KMS-11 (cell line): ENCODE results near the gene SLC12A6.

ENCODE experiments used
- H2AFZ ChIP-seq: fragments of 200-600 bp; sonication (generic); 2 replicates; pipeline ENCODE4 v1.6.1; 2016; ENCODE audit warnings: antibody characterized with exemption, mixed run types, low read depth
- H3K27ac ChIP-seq: fragments of 200-600 bp; sonication (generic); 2 replicates; pipeline ENCODE4 v1.6.1; 2016; ENCODE audit warnings: mild to moderate bottlenecking, mixed run types
- H3K27me3 ChIP-seq: fragments of 200-600 bp; sonication (generic); 2 replicates; pipeline ENCODE4 v1.6.1; 2017; ENCODE audit warnings: mild to moderate bottlenecking, low read depth, mixed run types, moderate library complexity; ENCODE audit not compliant: insufficient read depth
- H3K36me3 ChIP-seq: fragments of 200-600 bp; sonication (generic); 2 replicates; pipeline ENCODE4 v1.6.1; 2017; ENCODE audit warnings: mild to moderate bottlenecking, mixed run types; ENCODE audit not compliant: insufficient read depth
- H3K4me1 ChIP-seq: fragments of 200-600 bp; sonication (generic); 2 replicates; pipeline ENCODE4 v1.6.1; 2016; ENCODE audit warnings: mild to moderate bottlenecking, low read depth, mixed run types; ENCODE audit not compliant: poor library complexity, severe bottlenecking
- H3K4me2 ChIP-seq: fragments of 200-600 bp; sonication (generic); 2 replicates; pipeline ENCODE4 v1.7.0; 2016; ENCODE audit warnings: mild to moderate bottlenecking, mixed run types
- H3K4me3 ChIP-seq: fragments of 200-600 bp; sonication (generic); IDR thresholded peaks from 2 replicates; pipeline ENCODE4 v1.6.1; 2017; ENCODE audit warnings: low read depth, low read length, mixed read lengths; ENCODE audit not compliant: insufficient read depth
- H3K79me2 ChIP-seq: fragments of 200-600 bp; sonication (generic); 2 replicates; pipeline ENCODE4 v1.6.1; 2016; ENCODE audit warnings: low read depth, mixed run types; ENCODE audit not compliant: insufficient read depth
- H3K9ac ChIP-seq: fragments of 200-600 bp; sonication (generic); 2 replicates; pipeline ENCODE4 v1.6.1; 2016; ENCODE audit warnings: mild to moderate bottlenecking, mixed run types
- H4K20me1 ChIP-seq: fragments of 200-600 bp; sonication (generic); 2 replicates; pipeline ENCODE4 v1.6.1; 2016; ENCODE audit warnings: mild to moderate bottlenecking, mixed run types; ENCODE audit not compliant: insufficient read depth
- CTCF ChIP-seq: fragments of 200-600 bp; sonication (generic); conservative IDR thresholded peaks from 2 replicates; pipeline ENCODE4 v1.6.1; 2017; ENCODE audit warnings: low read depth, mild to moderate bottlenecking, antibody characterized with exemption, low read length, moderate library complexity, mixed read lengths

Gene SLC12A6

GRCh38 chr15:34275154-34275553 is 62.4 kb downstream of the SLC12A6 start:
- Histone ChIP-seq H3K4me2 (no peak overlapping the region), H3K79me2 (no peaks in the 10 kb centered on the region), H3K9ac (no peak overlapping the region), H3K27ac (no peak overlapping the region), H3K27me3 (no peaks in the 10 kb centered on the region), H3K4me3 (no peak overlapping the region), H2AFZ (no peak overlapping the region), H3K4me1 (no peaks in the 10 kb centered on the region), H3K36me3 (no peaks in the 10 kb centered on the region), H4K20me1 (no peaks in the 10 kb centered on the region)
- no peak for TF ChIP-seq CTCF

GRCh38 chr15:34271493-34271892 is 66.1 kb downstream of the SLC12A6 start:
- H3K4me1 ChIP-seq: no peaks in the 10 kb centered on the region

GRCh38 chr15:34266751-34267150 is 70.8 kb downstream of the SLC12A6 start:
- Histone ChIP-seq H3K27ac (no peak overlapping the region), H3K9ac (no peak overlapping the region), H3K4me1 (no peaks in the 10 kb centered on the region), H2AFZ (no peak overlapping the region), H4K20me1 (no peaks in the 10 kb centered on the region), H3K4me2 (no peak overlapping the region), H3K4me3 (no peak overlapping the region), H3K79me2 (no peaks in the 10 kb centered on the region), H3K27me3 (no peaks in the 10 kb centered on the region), H3K36me3 (no peaks in the 10 kb centered on the region; the same call in 1 of the 2 replicates)
- TF ChIP-seq CTCF: no peak

More at GRCh38 chr15:34271493-34271892, 66.1 kb downstream of the SLC12A6 start:
- Histone ChIP-seq H3K27me3 (no peaks in the 10 kb centered on the region), H3K4me2 (no peak overlapping the region), H3K36me3 (no peaks in the 10 kb centered on the region), H3K4me3 (no peak overlapping the region), H3K79me2 (no peaks in the 10 kb centered on the region), H3K9ac (no peak overlapping the region), H4K20me1 (no peaks in the 10 kb centered on the region), H3K27ac (no peak overlapping the region), H2AFZ (no peak overlapping the region)
- no peak for TF ChIP-seq CTCF

GRCh38 chr15:34264076-34264475 is 73.5 kb downstream of the SLC12A6 start:
- no peak for TF ChIP-seq CTCF
- Histone ChIP-seq H3K9ac (no peak overlapping the region), H3K4me3 (no peak overlapping the region), H2AFZ (no peak overlapping the region), H3K27me3 (no peaks in the 10 kb centered on the region), H3K4me2 (no peak overlapping the region), H3K79me2 (no peaks in the 10 kb centered on the region), H3K36me3 (no peaks in the 10 kb centered on the region; the same call in 1 of the 2 replicates), H3K4me1 (no peaks in the 10 kb centered on the region), H3K27ac (no peak overlapping the region), H4K20me1 (no peaks in the 10 kb centered on the region)
